Astrocyte (in vitro differentiated cells and primary cell): ENCODE measurements around the gene PPIF. TPM values are rescaled to one million over a fixed set of nuclear protein-coding genes. Genes with fewer than 3 reads are reported as not detected.

Experiments
- DNase-seq: peaks from one replicate; pipeline ENCODE4 v3.0.0-alpha.2; 2010; ENCODE audit warnings: low read depth
- FAIRE-seq: peaks from 2 replicates; lab custom pipeline; 2011; peaks lifted over from hg19 to GRCh38; lab: Jason Lieb, UNC
- H2AFZ ChIP-seq: 2 replicates; pipeline ENCODE4 v1.6.0; 2012; ENCODE audit warnings: low read depth, low read length, inconsistent platforms
- H3K27ac ChIP-seq: 2 replicates; pipeline ENCODE4 v1.5.1; 2011; ENCODE audit warnings: low read depth, low read length, inconsistent platforms
- H3K27me3 ChIP-seq: 2 replicates; pipeline ENCODE4 v1.6.0; 2011; ENCODE audit warnings: low read length, inconsistent platforms; ENCODE audit not compliant: insufficient read depth
- H3K36me3 ChIP-seq: 2 replicates; pipeline ENCODE4 v1.5.1; 2011; ENCODE audit warnings: low read length, inconsistent platforms; ENCODE audit not compliant: insufficient read depth
- H3K4me1 ChIP-seq: 2 replicates; pipeline ENCODE4 v1.5.1; 2011; ENCODE audit warnings: low read length, inconsistent platforms; ENCODE audit not compliant: insufficient read depth
- H3K4me2 ChIP-seq: 2 replicates; pipeline ENCODE4 v1.6.0; 2012; ENCODE audit warnings: low read length, inconsistent platforms
- H3K4me3 ChIP-seq: 2 replicates; pipeline ENCODE4 v1.5.1; 2011; ENCODE audit warnings: low read depth, mild to moderate bottlenecking, low read length, inconsistent platforms; ENCODE audit not compliant: insufficient read depth
- H3K79me2 ChIP-seq: 2 replicates; pipeline ENCODE4 v1.6.0; 2012; ENCODE audit warnings: mild to moderate bottlenecking, low read length, inconsistent platforms; ENCODE audit not compliant: insufficient read depth
- H3K9ac ChIP-seq: 2 replicates; pipeline ENCODE4 v1.6.0; 2012; ENCODE audit warnings: mild to moderate bottlenecking, low read length, inconsistent platforms
- H3K9me3 ChIP-seq: 2 replicates; pipeline ENCODE4 v1.5.1; 2012; ENCODE audit warnings: low read depth, mild to moderate bottlenecking, low read length, inconsistent platforms; ENCODE audit not compliant: insufficient read depth
- H4K20me1 ChIP-seq: 2 replicates; pipeline ENCODE4 v1.6.0; 2012; ENCODE audit warnings: low read length, inconsistent platforms; ENCODE audit not compliant: insufficient read depth
- H3K27ac Mint-ChIP-seq: one replicate; pipeline ENCODE4 v1.8.0; 2021; ENCODE audit warnings: mild to moderate bottlenecking, mixed read lengths; ENCODE audit not compliant: unreplicated experiment
- H3K27me3 Mint-ChIP-seq: one replicate; pipeline ENCODE4 v1.8.0; 2021; ENCODE audit warnings: low read depth, mixed read lengths; ENCODE audit not compliant: unreplicated experiment
- H3K36me3 Mint-ChIP-seq: one replicate; pipeline ENCODE4 v1.8.0; 2021; ENCODE audit warnings: low read depth, mixed read lengths; ENCODE audit not compliant: unreplicated experiment
- H3K4me1 Mint-ChIP-seq: one replicate; pipeline ENCODE4 v1.8.0; 2021; ENCODE audit warnings: low read depth, mixed read lengths; ENCODE audit not compliant: unreplicated experiment
- H3K4me3 Mint-ChIP-seq: one replicate; pipeline ENCODE4 v1.8.0; 2021; ENCODE audit warnings: mild to moderate bottlenecking, moderate library complexity, mixed read lengths; ENCODE audit not compliant: unreplicated experiment
- H3K9me3 Mint-ChIP-seq: one replicate; pipeline ENCODE4 v1.8.0; 2021; ENCODE audit warnings: mild to moderate bottlenecking, mixed read lengths; ENCODE audit not compliant: unreplicated experiment
- EZH2 ChIP-seq: IDR thresholded peaks from 2 replicates; pipeline ENCODE4 v1.6.1; 2012; ENCODE audit warnings: mild to moderate bottlenecking, low read length, inconsistent platforms; ENCODE audit not compliant: insufficient read depth
- total RNA-seq: library from RNA; stranded (reverse); gene quantifications from 2 replicates; pipeline ENCODE4 v1.2.1, GENCODE V29; 2021
- TF ChIP-seq, protein P1 (sequence below): IDR thresholded peaks from 2 replicates; pipeline ENCODE4 v1.5.1; 2011; ENCODE audit warnings: low read depth, mild to moderate bottlenecking, inconsistent platforms, low read length, moderate library complexity; ENCODE audit not compliant: insufficient read depth

Gene PPIF
- total RNA-seq, 1 donor from 2014 or later, result 31.7 TPM

DNA sequence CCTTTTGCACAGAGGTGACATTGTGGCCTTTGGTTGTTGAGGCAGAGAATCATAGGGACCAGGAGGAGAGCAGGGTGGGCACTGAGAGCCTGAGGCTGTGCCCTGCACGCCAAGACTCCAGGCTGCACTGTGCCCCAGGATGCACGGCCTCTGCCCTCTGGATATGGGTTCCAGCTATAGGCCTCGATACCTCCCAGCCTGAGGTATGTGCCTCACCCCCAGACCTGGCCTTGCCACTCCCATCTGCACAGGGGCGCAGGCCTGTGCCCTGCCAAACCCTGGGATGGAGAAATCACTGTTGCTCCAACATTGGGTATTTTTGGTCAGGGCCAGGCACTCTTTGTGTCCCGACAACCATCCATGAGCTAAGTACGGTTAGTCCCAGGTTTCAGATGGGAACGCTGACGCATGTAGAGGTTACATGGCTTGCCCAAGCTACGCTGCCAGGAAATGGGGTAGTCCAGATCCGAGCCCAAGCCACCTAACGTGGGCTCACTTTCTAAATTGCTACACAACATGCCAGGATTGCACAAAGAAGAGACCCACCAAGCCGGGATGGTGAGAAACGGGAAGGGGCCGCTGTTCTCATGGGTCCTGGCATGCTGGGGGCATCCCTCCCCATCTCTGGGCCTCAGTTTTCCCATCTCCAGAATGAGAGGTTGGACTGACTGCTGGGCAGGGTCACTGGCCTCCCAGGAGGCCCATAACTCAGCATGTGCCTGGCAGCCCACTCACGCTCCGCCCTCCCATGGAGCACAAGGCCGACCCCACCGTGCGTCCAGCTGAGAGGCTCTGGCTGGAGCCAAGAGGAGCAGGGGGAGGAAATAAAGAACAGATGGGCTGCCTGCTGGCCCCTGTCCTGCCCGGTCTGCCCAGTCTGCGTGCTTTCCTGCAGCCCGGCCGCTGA, 54.0 kb downstream of the PPIF start:
- H3K36me3 Mint-ChIP-seq, result peaks cover 11% of the 10 kb centered on the region
- Histone ChIP-seq H3K27ac (no peak overlapping the region), H3K36me3 (no peaks in the 10 kb centered on the region), H3K79me2 (peaks cover 23% of the 10 kb centered on the region), H3K4me2 (peak overlapping the region; percentile 25), H3K27me3 (no peaks in the 10 kb centered on the region), H3K9me3 (no peaks in the 10 kb centered on the region), H4K20me1 (peaks cover 28% of the 10 kb centered on the region), H3K9ac (no peak overlapping the region), H3K4me1 (peaks cover 69% of the 10 kb centered on the region), H3K4me3 (no peak overlapping the region), H2AFZ (no peak overlapping the region)
- DNase-seq (no peak), FAIRE-seq (no peak)
- H3K27me3 Mint-ChIP-seq, result no peaks in the 10 kb centered on the region
- H3K27ac Mint-ChIP-seq, result no peak overlapping the region
- no peaks in the 10 kb centered on the region for H3K9me3 Mint-ChIP-seq
- peaks cover 46% of the 10 kb centered on the region for H3K4me1 Mint-ChIP-seq
- H3K4me3 Mint-ChIP-seq, result no peak overlapping the region
- TF ChIP-seq, protein P1, sequence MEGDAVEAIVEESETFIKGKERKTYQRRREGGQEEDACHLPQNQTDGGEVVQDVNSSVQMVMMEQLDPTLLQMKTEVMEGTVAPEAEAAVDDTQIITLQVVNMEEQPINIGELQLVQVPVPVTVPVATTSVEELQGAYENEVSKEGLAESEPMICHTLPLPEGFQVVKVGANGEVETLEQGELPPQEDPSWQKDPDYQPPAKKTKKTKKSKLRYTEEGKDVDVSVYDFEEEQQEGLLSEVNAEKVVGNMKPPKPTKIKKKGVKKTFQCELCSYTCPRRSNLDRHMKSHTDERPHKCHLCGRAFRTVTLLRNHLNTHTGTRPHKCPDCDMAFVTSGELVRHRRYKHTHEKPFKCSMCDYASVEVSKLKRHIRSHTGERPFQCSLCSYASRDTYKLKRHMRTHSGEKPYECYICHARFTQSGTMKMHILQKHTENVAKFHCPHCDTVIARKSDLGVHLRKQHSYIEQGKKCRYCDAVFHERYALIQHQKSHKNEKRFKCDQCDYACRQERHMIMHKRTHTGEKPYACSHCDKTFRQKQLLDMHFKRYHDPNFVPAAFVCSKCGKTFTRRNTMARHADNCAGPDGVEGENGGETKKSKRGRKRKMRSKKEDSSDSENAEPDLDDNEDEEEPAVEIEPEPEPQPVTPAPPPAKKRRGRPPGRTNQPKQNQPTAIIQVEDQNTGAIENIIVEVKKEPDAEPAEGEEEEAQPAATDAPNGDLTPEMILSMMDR, result no peak
- TF ChIP-seq EZH2, result no peak

DNA sequence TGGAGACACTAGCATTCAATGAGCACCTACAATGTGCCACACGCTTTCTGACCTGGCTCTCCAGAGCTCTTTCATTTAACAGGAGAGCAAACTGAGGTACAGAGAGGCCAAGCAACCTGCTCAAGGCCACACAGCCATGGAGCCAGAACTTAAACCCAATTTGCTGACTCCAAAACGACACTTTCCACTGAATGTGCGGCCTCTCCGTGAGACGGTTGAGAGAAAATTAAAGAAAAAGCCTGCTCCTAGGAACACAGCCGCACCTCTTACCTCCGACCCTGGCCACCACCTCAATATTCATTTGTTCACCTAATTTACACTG, 55.3 kb downstream of the PPIF start:
- Histone ChIP-seq H2AFZ (no peak overlapping the region), H3K4me1 (peaks cover 69% of the 10 kb centered on the region), H3K9me3 (no peaks in the 10 kb centered on the region), H3K4me3 (no peak overlapping the region), H4K20me1 (peaks cover 41% of the 10 kb centered on the region), H3K27ac (no peak overlapping the region), H3K9ac (no peak overlapping the region), H3K27me3 (no peaks in the 10 kb centered on the region), H3K36me3 (no peaks in the 10 kb centered on the region), H3K79me2 (peaks cover 23% of the 10 kb centered on the region), H3K4me2 (peak overlapping the region; percentile 74)
- TF ChIP-seq EZH2, result no peak
- TF ChIP-seq, protein P1, result no peak
- Mint-ChIP-seq H3K36me3 (peaks cover 9% of the 10 kb centered on the region), H3K4me3 (no peak overlapping the region), H3K4me1 (peaks cover 43% of the 10 kb centered on the region), H3K27me3 (no peaks in the 10 kb centered on the region), H3K9me3 (no peaks in the 10 kb centered on the region), H3K27ac (peak overlapping the region; percentile 38)
- FAIRE-seq (no peak), DNase-seq (no peak)

DNA sequence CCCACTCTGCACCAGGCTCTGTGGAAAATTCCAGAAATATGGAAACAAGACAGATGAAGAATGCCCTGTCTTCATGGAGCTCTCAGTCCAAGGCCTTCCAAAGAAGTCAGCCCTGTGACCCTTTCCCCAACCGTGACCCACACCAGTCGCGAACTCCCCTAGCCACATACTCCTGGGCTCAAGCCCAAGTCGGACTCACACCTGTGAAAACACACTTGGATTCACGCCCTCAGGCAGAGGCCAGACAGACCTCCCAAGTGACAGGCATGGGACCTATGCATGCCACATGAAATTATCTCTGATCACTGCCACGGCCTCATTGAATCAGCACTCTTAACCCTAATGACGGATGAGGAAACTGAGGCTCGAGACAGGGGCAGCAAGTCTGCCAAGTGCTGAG, 55.7 kb downstream of the PPIF start:
- H3K27me3 ChIP-seq, result no peaks in the 10 kb centered on the region
- H3K4me3 ChIP-seq, result no peak overlapping the region
- H3K79me2 ChIP-seq, result peaks cover 23% of the 10 kb centered on the region
- H3K9me3 ChIP-seq, result no peaks in the 10 kb centered on the region
- no peak overlapping the region for H3K27ac ChIP-seq
- H3K36me3 ChIP-seq, result no peaks in the 10 kb centered on the region
- FAIRE-seq, result no peak
- H3K9ac ChIP-seq, result peak overlapping the region; percentile 58
- H2AFZ ChIP-seq, result no peak overlapping the region
- Mint-ChIP-seq H3K27me3 (no peaks in the 10 kb centered on the region), H3K9me3 (no peaks in the 10 kb centered on the region), H3K36me3 (peaks cover 8% of the 10 kb centered on the region), H3K4me3 (peak overlapping the region; percentile 57), H3K4me1 (peaks cover 40% of the 10 kb centered on the region), H3K27ac (peak overlapping the region; percentile 38)
- TF ChIP-seq, protein P1, result no peak
- TF ChIP-seq EZH2, result no peak
- H3K4me2 ChIP-seq, result peak overlapping the region; percentile 74
- H3K4me1 ChIP-seq, result peaks cover 71% of the 10 kb centered on the region
- H4K20me1 ChIP-seq, result peaks cover 44% of the 10 kb centered on the region
- no peak for DNase-seq
